HFF-Myc (cell line): ENCODE results near the gene IGIP.
A peak's percentile ranks its signal among the peaks of the same experiment; 100 is the strongest.

Experiments used
- DNase-seq: peaks from one replicate; pipeline ENCODE4 v3.0.0-alpha.2; 2011; ENCODE audit warnings: low read depth; ENCODE audit errors: extremely low read depth
- H3K4me3 ChIP-seq: replicated peaks from 2 replicates; pipeline ENCODE4 v1.5.1; 2011; ENCODE audit warnings: low read depth, mild to moderate bottlenecking, control low read depth, low read length
- CTCF ChIP-seq: IDR thresholded peaks from 2 replicates; pipeline ENCODE4 v1.5.1; 2012; ENCODE audit warnings: mild to moderate bottlenecking, low read depth, low read length, control low read depth; ENCODE audit errors: missing control alignments

IGIP gene

GRCh38 chr5:140128376-140128775, 2.6 kb downstream of the IGIP start:
- no peak overlapping the region for H3K4me3 ChIP-seq
- TF ChIP-seq CTCF: no peak
- no peak for DNase-seq

GRCh38 chr5:140130949-140131733, 5.4 kb downstream of the IGIP start:
- no peak for TF ChIP-seq CTCF

DNA sequence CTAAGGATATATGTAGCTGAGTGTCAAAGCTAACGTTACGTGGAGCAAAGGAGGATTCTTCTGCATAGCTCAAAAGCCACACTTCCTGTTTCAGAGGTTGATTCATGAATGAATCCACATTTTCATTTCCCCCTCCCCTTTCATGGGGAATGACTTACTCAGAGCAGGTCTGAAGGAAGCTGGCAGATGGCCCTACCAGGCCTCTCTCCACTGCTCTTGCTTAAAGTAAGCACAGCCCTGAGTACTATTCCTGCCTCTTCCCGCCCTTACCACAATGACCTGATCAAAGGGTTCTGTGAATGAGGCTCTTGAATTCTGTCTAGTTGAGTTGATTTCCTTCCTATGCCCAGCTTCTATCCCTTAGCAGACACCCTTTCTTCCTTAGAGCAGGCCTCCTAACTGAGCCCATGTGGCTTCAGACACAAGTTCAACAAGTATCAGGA, 6.3 kb downstream of the IGIP start:
- TF ChIP-seq CTCF: no peak
- DNase-seq: peak; percentile 86

More at GRCh38 chr5:140130949-140131733, 5.4 kb downstream of the IGIP start:
- DNase-seq: no peak
- H3K4me3 ChIP-seq: no peak overlapping the region

GRCh38 chr5:140133514-140134167, 7.9 kb downstream of the IGIP start:
- no peak for TF ChIP-seq CTCF
- H3K4me3 ChIP-seq: no peak overlapping the region
- DNase-seq: no peak

More for the DNA sequence above, 6.3 kb downstream of the IGIP start:
- H3K4me3 ChIP-seq: no peak overlapping the region

- H3K4me3 ChIP-seq: no peak overlapping the region
These were observed 8.7 kb downstream of the IGIP start for GRCh38 chr5:140134277-140134935.

DNA sequence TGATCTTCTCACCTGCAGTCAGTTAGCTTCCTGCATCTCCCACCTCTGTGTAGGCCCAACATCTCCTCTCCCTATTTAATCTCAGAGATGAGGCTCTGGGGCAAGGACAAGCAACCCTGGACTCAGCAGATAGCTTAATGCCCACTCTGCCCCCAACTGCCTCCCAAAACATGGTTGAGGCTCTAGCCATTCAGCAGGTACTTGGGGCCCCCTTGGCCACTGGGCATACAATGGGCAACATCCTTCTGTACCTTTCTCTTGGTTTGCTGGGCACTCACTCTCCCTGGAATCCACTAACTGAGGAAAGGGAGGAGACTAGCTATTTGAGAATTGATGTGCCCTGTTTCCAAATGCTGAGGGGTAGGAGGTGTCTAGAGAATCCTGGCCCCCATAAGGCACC, 9.4 kb downstream of the IGIP start:
- H3K4me3 ChIP-seq: no peak overlapping the region
- DNase-seq: no peak
- no peak for TF ChIP-seq CTCF

More at GRCh38 chr5:140134277-140134935, 8.7 kb downstream of the IGIP start:
- no peak for TF ChIP-seq CTCF
- no peak for DNase-seq
